Karpas-422 (cell line): ENCODE data around the gene SNX14. TPM values are rescaled to one million over a fixed set of nuclear protein-coding genes. Genes with fewer than 3 reads are reported as not detected.

ENCODE experiments used
- total RNA-seq: library from RNA; depleted of rRNA; stranded (reverse); fragments of >200 nt; shearing (Covaris generic); gene quantifications from 2 replicates; pipeline ENCODE4 v1.2.3, GENCODE V29; 2014; ENCODE audit warnings: low replicate concordance; rRNA removed

SNX14 gene
- total RNA-seq, 1 experiment from 2014 or later, result 153 TPM

Other genes with a start within 250 kb of the SNX14 start
- gene NT5E, start 143.8 kb downstream of the SNX14 start, total RNA-seq, result not detected in 2 replicates
- gene SYNCRIP, start 49.0 kb upstream of the SNX14 start, total RNA-seq, result 73.4 and 99.4 TPM in 2 replicates